Renal pelvis (tissue), 4 donors: ENCODE results near the gene ENOSF1. TPM values are rescaled to one million over a fixed set of nuclear protein-coding genes. Genes with fewer than 3 reads are reported as not detected.
A peak's percentile ranks its signal among the peaks of the same experiment; 100 is the strongest.

Experiments used
- DNase-seq: peaks from one replicate; pipeline ENCODE4 v3.0.0-alpha.2; 2013
- polyA plus RNA-seq, 3 donors: library from polyadenylated mRNA; unstranded; fragments of 120-200 nt; gene quantifications; one replicate each; pipeline ENCODE4 v1.2.1, GENCODE V29; 2013; ENCODE audit not compliant: insufficient read length in 3 of 3

The ENOSF1 gene
- polyA plus RNA-seq, 3 donors, result 69.2 to 167 (median 145) TPM

DNA sequence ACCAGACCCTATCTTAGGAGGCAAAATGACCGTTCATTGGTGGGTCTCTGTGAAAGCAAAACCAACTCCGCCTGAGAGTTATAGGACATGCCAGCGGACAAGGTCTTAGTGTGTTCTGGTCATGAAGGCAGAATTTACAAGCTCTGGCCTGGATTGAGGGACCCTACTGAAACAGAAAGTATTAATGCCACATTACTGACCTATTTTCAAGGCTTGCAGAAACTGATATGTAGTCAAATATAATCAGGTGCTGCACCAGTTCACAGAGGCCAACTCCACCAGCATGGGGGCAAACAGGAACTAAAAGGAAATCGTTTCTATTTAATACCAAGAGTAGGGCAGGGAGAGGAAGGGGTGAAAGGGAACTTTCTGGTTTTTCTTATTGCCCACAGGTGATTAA, 35.3 kb downstream of the ENOSF1 start:
- no peak for DNase-seq

DNA sequence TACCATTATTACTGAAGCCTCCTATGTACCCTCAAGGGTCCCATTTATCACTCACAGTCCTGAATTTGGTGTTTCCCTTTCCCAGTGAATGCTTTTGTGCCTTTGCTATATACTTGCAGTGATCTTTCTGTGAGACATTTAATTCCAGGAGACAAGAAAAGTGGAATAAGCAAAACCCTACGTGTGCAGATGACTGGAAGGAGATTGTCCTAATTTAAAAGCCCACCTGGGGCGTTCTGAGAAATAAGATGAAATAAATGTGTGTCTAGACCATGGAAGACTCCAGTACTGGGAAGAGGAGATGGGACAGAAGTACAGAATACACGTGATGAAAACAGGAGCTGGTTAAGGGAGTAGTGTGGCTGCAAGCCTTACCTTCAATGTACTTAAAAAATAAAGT, 35.7 kb downstream of the ENOSF1 start:
- DNase-seq, result no peak

- DNase-seq, result no peak
Observed at GRCh38 chr18:676069-676468, 36.4 kb downstream of the ENOSF1 start.

- DNase-seq, result no peak
Observed at GRCh38 chr18:675307-675706, 37.1 kb downstream of the ENOSF1 start.

DNA sequence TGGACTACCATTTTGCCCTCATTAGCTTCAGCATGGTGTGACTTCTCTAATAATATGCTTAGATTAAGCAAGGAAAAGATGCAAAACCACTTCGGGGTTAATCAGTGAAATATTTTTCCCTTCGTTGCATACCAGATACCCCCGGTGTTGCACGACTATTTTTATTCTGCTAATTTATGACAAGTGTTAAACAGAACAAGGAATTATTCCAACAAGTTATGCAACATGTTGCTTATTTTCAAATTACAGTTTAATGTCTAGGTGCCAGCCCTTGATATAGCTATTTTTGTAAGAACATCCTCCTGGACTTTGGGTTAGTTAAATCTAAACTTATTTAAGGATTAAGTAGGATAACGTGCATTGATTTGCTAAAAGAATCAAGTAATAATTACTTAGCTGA, 38.7 kb downstream of the ENOSF1 start:
- no peak for DNase-seq

- DNase-seq, result no peak
Observed at GRCh38 chr18:673317-673716, 39.1 kb downstream of the ENOSF1 start.

GRCh38 chr18:671405-671804, 41.0 kb downstream of the ENOSF1 start:
- DNase-seq, result no peak

- DNase-seq, result no peak
Observed at GRCh38 chr18:670522-670921, 41.9 kb downstream of the ENOSF1 start.

DNA sequence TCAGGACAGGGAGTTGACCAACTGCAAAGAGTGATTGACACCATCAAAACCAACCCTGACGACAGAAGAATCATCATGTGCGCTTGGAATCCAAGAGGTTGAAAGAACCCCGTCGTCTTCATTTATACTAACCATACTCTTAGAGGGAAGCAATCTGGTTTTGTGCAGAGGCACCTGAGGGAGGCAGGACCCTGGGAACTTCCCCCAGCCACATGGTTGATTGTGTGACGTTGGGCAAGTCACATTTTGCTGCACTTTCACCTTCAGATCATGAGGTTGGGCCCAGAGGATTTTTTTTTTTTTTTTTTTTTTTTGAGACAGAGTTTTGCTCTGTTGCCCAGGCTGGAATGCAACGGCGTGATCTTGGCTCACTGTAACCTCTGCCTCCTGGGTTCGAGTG, 43.4 kb downstream of the ENOSF1 start:
- DNase-seq, result no peak

DNA sequence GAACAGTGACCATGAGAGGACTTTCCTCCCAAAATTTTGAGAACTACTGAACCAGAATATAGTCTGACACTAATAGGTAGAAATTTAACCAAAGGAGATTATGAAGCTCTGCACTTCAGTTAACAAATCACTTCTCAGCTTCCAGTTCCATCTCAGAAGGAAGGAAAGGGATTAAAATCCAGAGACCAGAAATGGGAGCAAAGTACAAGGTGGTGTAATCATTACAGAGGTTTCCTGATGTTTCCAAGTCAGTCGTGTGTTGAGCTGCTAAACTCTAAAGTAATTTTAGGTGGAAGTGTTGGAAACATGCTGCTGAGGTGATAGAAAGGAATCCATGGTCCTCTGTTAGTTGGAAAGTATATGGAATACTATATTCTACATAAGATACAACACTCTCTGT, 44.2 kb downstream of the ENOSF1 start:
- DNase-seq, result peak; percentile 14

DNA sequence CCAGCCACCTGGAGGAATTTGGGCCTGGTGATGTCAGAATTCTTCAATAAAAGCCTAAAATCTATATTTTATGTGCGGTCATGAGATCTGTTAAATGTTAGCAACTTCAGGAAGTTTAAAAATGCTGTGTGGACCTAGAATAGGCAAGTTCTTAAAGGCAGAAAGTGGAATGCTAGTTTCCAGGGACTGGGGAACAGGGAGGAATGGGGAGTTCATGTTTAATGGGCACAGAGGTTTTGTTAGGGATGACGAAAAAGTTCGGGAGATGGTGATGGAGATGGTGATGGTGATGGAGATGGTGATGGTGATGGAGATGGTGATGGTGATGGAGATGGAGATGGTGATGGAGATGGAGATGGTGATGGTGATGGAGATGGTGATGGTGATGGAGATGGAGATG, 45.8 kb downstream of the ENOSF1 start:
- DNase-seq, result no peak

DNA sequence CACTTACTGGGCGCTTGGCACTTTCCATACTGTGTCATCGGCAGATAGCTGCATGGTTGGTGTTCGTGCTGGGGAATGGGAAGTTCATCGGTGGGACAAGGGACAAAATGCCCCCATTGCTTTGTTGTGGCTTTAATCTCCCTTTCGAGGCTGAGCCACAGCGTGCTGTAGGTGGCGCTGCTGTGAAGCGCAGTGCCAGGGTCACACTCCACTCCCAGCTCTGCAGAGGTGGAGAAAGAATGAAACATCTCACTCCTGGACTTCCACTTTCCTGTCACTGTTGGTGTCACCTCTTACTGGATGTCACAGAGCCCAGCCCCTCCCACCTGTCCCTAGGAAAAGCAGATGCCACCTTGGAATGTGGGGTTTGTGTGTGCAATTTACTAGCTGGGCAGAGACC, 46.3 kb downstream of the ENOSF1 start:
- no peak for DNase-seq

DNA sequence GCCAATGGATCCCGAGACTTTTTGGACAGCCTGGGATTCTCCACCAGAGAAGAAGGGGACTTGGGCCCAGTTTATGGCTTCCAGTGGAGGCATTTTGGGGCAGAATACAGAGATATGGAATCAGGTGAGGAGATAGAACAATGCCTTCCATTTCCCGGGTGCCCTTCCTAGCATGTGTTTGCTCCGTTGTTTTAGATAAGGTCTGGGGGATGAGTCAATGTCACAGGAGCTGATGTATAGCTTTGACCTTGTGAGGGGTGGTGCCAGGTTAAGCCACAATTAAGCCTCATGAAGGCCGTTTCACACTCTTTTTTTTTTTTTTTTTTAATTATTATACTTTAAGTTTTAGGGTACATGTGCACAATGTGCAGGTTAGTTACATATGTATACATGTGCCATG, 50.2 kb downstream of the ENOSF1 start:
- no peak for DNase-seq

DNA sequence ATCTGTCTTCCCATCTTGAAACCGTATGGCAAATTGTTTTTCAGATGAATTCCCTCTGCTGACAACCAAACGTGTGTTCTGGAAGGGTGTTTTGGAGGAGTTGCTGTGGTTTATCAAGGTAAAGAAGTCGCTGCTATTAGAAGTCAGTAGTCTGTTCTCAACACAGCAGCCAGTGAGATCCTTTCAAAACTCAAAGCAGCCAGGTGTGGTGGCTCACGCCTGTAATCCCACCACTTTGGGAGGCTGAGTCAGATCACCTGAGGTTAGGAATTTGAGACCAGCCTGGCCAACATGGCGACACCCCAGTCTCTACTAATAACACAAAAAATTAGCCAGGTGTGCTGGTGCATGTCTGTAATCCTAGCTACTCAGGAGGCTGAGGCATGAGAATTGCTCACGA, 52.8 kb downstream of the ENOSF1 start:
- DNase-seq, result no peak

DNA sequence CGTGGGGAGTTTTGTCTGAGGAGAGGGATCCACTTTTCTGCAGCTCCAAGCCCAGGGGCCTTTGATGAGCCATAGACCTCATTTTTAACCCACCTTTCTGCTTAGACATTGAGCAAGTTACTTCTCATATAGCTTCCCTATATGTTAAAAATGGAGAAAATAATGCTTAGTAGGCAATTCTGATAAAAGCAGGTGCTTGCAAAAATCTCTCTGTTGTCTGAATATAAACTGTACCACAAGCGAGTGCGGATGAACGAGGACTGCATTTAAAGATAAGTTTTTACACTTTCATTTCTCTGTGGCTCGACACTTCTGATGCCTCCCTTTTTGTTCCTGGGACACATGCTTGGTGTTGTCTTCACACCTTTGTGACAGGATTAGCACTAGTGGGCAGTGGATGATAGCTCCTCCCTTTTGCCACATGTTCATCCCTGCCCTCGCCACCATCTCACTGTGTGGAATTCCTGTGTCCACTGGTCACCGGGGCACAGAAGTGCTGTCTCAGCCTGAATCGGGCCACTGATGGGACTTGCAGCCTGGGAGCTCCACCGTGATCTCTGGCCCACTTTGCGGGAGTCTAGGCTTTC, 53.4 kb downstream of the ENOSF1 start:
- no peak for DNase-seq

DNA sequence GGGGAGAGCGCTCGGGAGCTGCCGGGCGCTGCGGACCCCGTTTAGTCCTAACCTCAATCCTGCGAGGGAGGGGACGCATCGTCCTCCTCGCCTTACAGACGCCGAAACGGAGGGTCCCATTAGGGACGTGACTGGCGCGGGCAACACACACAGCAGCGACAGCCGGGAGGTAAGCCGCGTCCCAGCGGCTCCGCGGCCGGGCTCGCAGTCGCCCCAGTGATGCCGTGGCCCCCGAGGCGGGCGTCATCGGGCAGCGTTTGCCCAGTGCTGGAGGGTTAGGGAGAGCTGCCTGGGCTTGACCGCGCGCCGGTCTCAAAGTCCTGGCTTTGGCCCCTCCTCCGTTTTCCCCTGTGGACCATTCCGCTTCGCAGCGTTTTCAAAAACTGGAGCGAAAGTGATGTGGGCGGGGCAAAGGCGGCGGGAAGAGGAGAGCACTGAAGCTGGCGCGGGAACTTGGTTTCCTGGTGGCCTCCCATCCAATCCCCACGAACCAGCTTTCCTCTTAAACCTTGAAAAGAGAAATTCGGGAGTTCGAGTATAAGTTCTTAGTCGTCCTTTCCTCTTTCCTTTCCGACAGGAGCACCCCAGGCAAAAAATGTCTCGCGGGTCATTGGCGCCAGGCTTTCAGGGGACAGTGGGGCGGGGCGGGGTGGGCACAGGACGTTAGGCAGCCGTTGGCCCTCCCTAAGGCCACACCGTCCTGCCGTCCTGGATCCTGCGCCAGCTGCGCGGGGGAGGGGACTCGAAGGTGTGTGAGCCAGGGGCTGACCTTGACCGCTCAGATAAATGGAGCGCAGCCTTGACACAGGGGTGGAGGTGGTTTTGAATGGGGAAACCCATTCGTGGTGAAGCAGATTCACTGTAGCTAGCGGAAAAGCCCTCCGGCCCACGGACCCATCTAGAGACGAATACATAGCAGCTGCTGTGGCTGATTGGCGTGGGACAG, 54.2 kb downstream of the ENOSF1 start:
- peak; percentile 93 for DNase-seq

GRCh38 chr18:657311-658000, 55.0 kb downstream of the ENOSF1 start, which contains the start of gene TYMS:
TSS of gene TYMS (plus strand) at chr18:657653. CDS start at chr18:657743, 90 bp downstream.
- DNase-seq, result peak; percentile 75

DNA sequence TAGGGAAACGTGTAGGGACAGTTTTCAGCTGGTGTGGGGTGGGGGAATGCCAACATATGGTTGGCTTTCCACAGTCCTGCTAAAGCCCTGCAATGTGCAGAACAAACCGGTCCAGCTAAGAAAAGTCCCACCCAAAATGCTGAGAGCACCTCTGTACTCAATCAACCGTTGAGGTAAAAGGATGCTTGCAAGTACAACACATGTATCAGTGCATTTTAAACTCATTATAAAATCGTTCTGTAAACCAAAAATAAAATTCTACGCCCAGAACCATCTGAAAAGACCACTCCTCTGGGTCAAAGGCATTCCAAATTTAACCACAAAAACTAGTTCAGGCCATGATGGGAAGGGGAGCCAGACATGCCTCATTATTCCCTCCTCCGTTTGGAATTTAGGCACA, 57.0 kb downstream of the ENOSF1 start:
- no peak for DNase-seq

DNA sequence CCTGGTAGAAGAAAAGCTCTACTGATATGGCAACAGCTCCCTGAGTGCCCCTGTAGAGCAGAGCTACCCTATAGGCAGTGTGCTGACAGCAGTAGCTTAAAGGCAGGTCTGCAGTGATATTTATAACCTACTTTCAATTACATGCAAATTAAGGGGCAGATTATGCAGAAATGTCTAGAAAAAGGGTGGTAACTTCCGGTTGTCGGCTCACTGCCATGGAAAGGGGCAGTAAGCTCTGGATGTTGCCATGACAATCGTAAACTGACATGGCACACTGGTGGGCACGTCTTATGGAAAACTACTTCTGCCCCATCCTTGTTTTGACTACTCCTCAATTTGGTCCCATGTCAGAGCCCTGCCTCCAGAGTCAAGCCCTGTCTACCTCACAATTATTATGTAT, 57.8 kb downstream of the ENOSF1 start:
- DNase-seq, result no peak

DNA sequence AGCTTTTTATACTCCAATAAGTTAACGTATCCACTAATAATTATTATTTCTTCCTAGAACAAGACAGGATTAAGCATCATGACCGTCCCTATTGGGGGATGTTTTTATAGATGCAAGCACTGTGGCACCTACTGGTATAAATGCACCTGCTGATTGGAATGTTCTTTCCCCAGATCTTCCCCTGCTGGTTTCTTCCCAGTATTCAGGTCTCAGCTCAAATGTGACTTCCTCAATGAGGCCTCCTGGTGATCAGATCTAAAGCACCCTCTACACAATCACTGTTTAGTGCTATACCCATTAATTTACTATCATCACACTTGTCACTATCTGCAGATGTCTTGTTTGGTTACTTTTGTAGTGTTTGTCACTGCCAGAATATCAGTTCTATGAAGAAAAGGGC, 58.9 kb downstream of the ENOSF1 start:
- DNase-seq, result no peak

DNA sequence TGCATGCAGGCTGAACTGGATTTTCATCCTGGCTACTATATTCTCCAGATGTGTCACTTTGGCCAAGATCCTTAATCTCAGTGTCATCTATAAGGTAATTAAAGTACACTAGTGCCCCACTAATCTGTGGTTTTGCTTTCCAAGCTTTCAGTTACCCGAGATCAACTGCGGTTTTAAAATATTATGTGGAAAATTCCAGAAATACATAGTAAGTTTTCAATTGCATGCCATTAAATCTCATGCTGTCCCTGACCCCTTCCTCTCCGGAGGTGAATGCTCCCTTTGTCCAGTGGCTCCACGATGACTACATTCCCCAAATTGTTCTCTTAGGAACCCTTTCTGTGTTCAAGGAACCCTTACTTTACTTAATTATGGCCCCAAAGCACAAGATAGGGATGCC, 60.3 kb downstream of the ENOSF1 start:
- DNase-seq, result no peak

GRCh38 chr18:650428-650858, 62.0 kb downstream of the ENOSF1 start:
- no peak for DNase-seq

- no peak for DNase-seq
Observed at GRCh38 chr18:649341-649740, 63.1 kb downstream of the ENOSF1 start.
